Measurements from ENCODE around the gene ZFP36. TPM values are rescaled to one million over a fixed set of nuclear protein-coding genes. Genes with fewer than 3 reads are reported as not detected.

The ZFP36 gene
- total and polyA plus RNA-seq, 2 of the 8 experiments (the other 6 are each of a cell fraction or from before 2014, with no cell fraction given), result 4.0 to 10.9 TPM

- no peak overlapping the region for H2BK12ac ChIP-seq (ENCODE audit: low read depth, low read length)
- H3K56ac ChIP-seq (replicated peaks; ENCODE audit: insufficient read length, low read depth, low read length), result no peak overlapping the region
- H2AFZ ChIP-seq (ENCODE audit: low read length), result no peak overlapping the region
- H3K79me2 ChIP-seq (ENCODE audit: control insufficient read depth in 1 of 2, insufficient read depth in 2 of 2, low read length in 2 of 2), result no peaks in the 10 kb centered on the region
- FAIRE-seq (no peak), DNase-seq (ENCODE audit: low read depth in 1 of 2, low spot score in 2 of 2) (no peak)
- WGBS, 2 experiments (ENCODE audit: extremely low coverage in 1 of 2, insufficient coverage in 1 of 2, insufficient read length in 1 of 2, insufficient replicate concordance in 2 of 2, low coverage in 1 of 2, low lambda C conversion rate in 2 of 2, missing lambda C conversion rate in 1 of 2), result 95% methylated on average over 1 of the region's 1 CpG; no CpG with 5 or more reads in 1 of the 2 experiments
- H3K9ac ChIP-seq (replicated peaks in 1 of 4; ENCODE audit: extremely low read depth in 1 of 4, low read depth in 3 of 4, low read length in 3 of 4), result no peak overlapping the region
- no peak overlapping the region for H3K4me2 ChIP-seq (ENCODE audit: insufficient read depth in 1 of 2, low read depth in 2 of 2, low read length in 2 of 2)
- H2BK120ac ChIP-seq (replicated peaks; ENCODE audit: low read depth, low read length), result no peak overlapping the region
- no peak overlapping the region for H3K27ac ChIP-seq (ENCODE audit: low read depth, low read length)
- H2BK5ac ChIP-seq (ENCODE audit: low read depth, low read length), result no peak overlapping the region
- H3K27me3 ChIP-seq (replicated peaks in 1 of 4; ENCODE audit: control insufficient read depth in 3 of 4, extremely low read depth in 1 of 4, insufficient read depth in 3 of 4, low read length in 3 of 4), result no peaks in the 10 kb centered on the region
- no peak overlapping the region for H3K18ac ChIP-seq (ENCODE audit: extremely low read depth, low read length)
- H3K23ac ChIP-seq (ENCODE audit: insufficient read length), result no peak overlapping the region
- H3K4ac ChIP-seq (replicated peaks; ENCODE audit: insufficient read length, low read depth, low read length), result no peak overlapping the region
- H3K14ac ChIP-seq (ENCODE audit: insufficient read length), result no peak overlapping the region
- no peak overlapping the region for H2BK20ac ChIP-seq (ENCODE audit: low read length)
- no peak overlapping the region for H2BK15ac ChIP-seq (ENCODE audit: low read length)
- H3K9me3 ChIP-seq (ENCODE audit: insufficient read depth in 2 of 2, low read depth in 1 of 2, low read length in 1 of 2), result no peaks in the 10 kb centered on the region
- ChIA-PET CTCF (ENCODE audit: partially characterized antibody) (interaction anchor here (0.8 to 1.3 kb wide), 3 partner anchors 9 to 46 kb away, joined by 3 read pairs; no protein-coding TSS in a partner anchor), POLR2A (ENCODE audit: partially characterized antibody) (interaction anchor here (0.8 to 2.2 kb wide), 3 partner anchors 9 to 20 kb away, joined by 3 to 8 read pairs (median 3); no protein-coding TSS in a partner anchor)
- no peak overlapping the region for H3K4me3 ChIP-seq (ENCODE audit: extremely low read depth in 1 of 4, insufficient read depth in 2 of 4, low read depth in 3 of 4, low read length in 4 of 4)
- no peak overlapping the region for H4K5ac ChIP-seq (ENCODE audit: insufficient read length, low read depth, low read length)
- no peaks in the 10 kb centered on the region for H3K4me1 ChIP-seq (replicated peaks in 1 of 4; ENCODE audit: control insufficient read depth in 3 of 4, insufficient read depth in 4 of 4, low read length in 3 of 4)
- H2AK5ac ChIP-seq (ENCODE audit: low read depth, low read length), result no peak overlapping the region
- peaks cover 9 to 34% (median 27%) of the 10 kb centered on the region in 4 experiments for H3K36me3 ChIP-seq (ENCODE audit: control insufficient read depth in 2 of 4, insufficient read depth in 4 of 4, low read length in 3 of 4)
- peaks cover 9 to 11% of the 10 kb centered on the region in 2 experiments for H4K20me1 ChIP-seq (replicated peaks in 1 of 2; ENCODE audit: control insufficient read depth in 1 of 2, insufficient read depth in 2 of 2, low read length in 2 of 2)
- no peak overlapping the region for H4K91ac ChIP-seq (replicated peaks; ENCODE audit: insufficient read length, low read length)
- H3K79me1 ChIP-seq (ENCODE audit: low read depth, low read length), result peaks cover 2% of the 10 kb centered on the region; the same call in 1 of the 2 replicates
- no peaks in the 10 kb centered on the region for H3K23me2 ChIP-seq (ENCODE audit: low read depth, low read length)
- no peak overlapping the region for H4K8ac ChIP-seq (ENCODE audit: extremely low read depth, insufficient read depth, low read length)
- no peak for TF ChIP-seq SUZ12 (IDR thresholded peaks at IDR 0.05; ENCODE audit: low read length)
- no peak for TF ChIP-seq POU5F1 (IDR thresholded peaks at IDR 0.05; ENCODE audit: low read depth, low read length)
- TF ChIP-seq TBP (IDR thresholded peaks at IDR 0.05; ENCODE audit: low read depth, low read length), result no peak
- no peak for TF ChIP-seq SIX5 (IDR thresholded peaks at IDR 0.05; ENCODE audit: low read depth, low read length)
- no peak for TF ChIP-seq RAD21 (IDR thresholded peaks at IDR 0.05 in 1 of 2, conservative IDR thresholded peaks at IDR 0.05 in 1 of 2; ENCODE audit: low read depth in 2 of 2, low read length in 2 of 2)
- TF ChIP-seq, protein P1, sequence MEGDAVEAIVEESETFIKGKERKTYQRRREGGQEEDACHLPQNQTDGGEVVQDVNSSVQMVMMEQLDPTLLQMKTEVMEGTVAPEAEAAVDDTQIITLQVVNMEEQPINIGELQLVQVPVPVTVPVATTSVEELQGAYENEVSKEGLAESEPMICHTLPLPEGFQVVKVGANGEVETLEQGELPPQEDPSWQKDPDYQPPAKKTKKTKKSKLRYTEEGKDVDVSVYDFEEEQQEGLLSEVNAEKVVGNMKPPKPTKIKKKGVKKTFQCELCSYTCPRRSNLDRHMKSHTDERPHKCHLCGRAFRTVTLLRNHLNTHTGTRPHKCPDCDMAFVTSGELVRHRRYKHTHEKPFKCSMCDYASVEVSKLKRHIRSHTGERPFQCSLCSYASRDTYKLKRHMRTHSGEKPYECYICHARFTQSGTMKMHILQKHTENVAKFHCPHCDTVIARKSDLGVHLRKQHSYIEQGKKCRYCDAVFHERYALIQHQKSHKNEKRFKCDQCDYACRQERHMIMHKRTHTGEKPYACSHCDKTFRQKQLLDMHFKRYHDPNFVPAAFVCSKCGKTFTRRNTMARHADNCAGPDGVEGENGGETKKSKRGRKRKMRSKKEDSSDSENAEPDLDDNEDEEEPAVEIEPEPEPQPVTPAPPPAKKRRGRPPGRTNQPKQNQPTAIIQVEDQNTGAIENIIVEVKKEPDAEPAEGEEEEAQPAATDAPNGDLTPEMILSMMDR (IDR thresholded peaks at IDR 0.05; ENCODE audit: control extremely low read depth in 1 of 3, insufficient read depth in 1 of 3, low read depth in 1 of 3, low read length in 3 of 3), result no peak
- no peak for TF ChIP-seq TEAD4 (IDR thresholded peaks at IDR 0.05; ENCODE audit: low read depth, low read length)
- TF ChIP-seq TCF12 (IDR thresholded peaks at IDR 0.05; ENCODE audit: low read depth, low read length), result no peak
- TF ChIP-seq GABPA (IDR thresholded peaks at IDR 0.05; ENCODE audit: borderline replicate concordance, insufficient read depth, low read length), result no peak
- no peak for TF ChIP-seq POLR2A (IDR thresholded peaks at IDR 0.05; ENCODE audit: control extremely low read depth in 1 of 2, low read depth in 2 of 2, low read length in 2 of 2)
- no peak for TF ChIP-seq PHF8 (conservative IDR thresholded peaks at IDR 0.05; ENCODE audit: low read depth, low read length)
- no peak for TF ChIP-seq KDM5A (IDR thresholded peaks at IDR 0.05; ENCODE audit: low read length)
Observed at GRCh38 chr19:39365531-39365930, 41.1 kb upstream of the ZFP36 start.

Measured in H1 (cell line).